GM12801 (cell line): ENCODE measurements around the gene FBXL13.

ENCODE experiments used
- CTCF ChIP-seq: IDR thresholded peaks from one replicate; pipeline ENCODE4 v1.5.1; 2011; ENCODE audit warnings: control low read depth; ENCODE audit not compliant: insufficient read length; ENCODE audit errors: extremely low read depth

Gene FBXL13

GRCh38 chr7:102917436-102918353 lies 156.9 kb downstream of the FBXL13 start:
- TF ChIP-seq CTCF: no peak

GRCh38 chr7:102916881-102917280 lies 157.7 kb downstream of the FBXL13 start:
- no peak for TF ChIP-seq CTCF

GRCh38 chr7:102916426-102916825 lies 158.2 kb downstream of the FBXL13 start:
- TF ChIP-seq CTCF: no peak

GRCh38 chr7:102914585-102914984 lies 160.0 kb downstream of the FBXL13 start:
- no peak for TF ChIP-seq CTCF

- TF ChIP-seq CTCF: no peak
Observed at GRCh38 chr7:102913826-102914225, 160.8 kb downstream of the FBXL13 start.

GRCh38 chr7:102912742-102913141 lies 161.9 kb downstream of the FBXL13 start, which contains the start of gene LRRC17:
LRRC17 (plus strand) TSS chr7:102913000; CDS start chr7:102933914, 20,914 bp downstream.
- TF ChIP-seq CTCF: no peak

GRCh38 chr7:102908676-102909075 lies 165.9 kb downstream of the FBXL13 start:
- TF ChIP-seq CTCF: no peak
